ENCODE results near the gene DCAF16. TPM values are rescaled to one million over a fixed set of nuclear protein-coding genes. Genes with fewer than 3 reads are reported as not detected.

The DCAF16 gene
- total and polyA plus RNA-seq, 2 donors (not counting 3 experiments of a cell fraction or from before 2014, with no cell fraction given), result 13.8 to 35.0 TPM

- Histone ChIP-seq H3K27ac (ENCODE audit: insufficient read depth, low read depth, low read length) (peak overlapping the region; percentile 68), H3K36me3 (ENCODE audit: control insufficient read depth in 2 of 2, extremely low read depth in 1 of 2, insufficient read depth in 2 of 2, low read length in 2 of 2) (peaks cover 0 to 7% of the 10 kb centered on the region in 2 experiments), H3K4me3 (replicated peaks in 1 of 3; ENCODE audit: insufficient read depth in 1 of 3, low read depth in 1 of 3, low read length in 3 of 3) (peak overlapping the region; percentile 67 to 97 (median 86)), H3K9me3 (replicated peaks; ENCODE audit: control insufficient read depth, insufficient read depth, low read length) (no peaks in the 10 kb centered on the region), H3K4me2 (ENCODE audit: insufficient read depth, low read length) (peak overlapping the region; percentile 97), H4K20me1 (replicated peaks; ENCODE audit: control insufficient read depth, extremely low read depth, insufficient read depth, low read length) (peaks cover 2% of the 10 kb centered on the region), H3K79me2 (ENCODE audit: control insufficient read depth, insufficient read depth, low read length) (peaks cover 96% of the 10 kb centered on the region), H3K9me1 (replicated peaks; ENCODE audit: control insufficient read depth, extremely low read depth, insufficient read depth, low read length) (no peaks in the 10 kb centered on the region), H2AFZ (ENCODE audit: low read depth, low read length) (peak overlapping the region; percentile 94), H3K4me1 (ENCODE audit: control insufficient read depth, extremely low read depth, insufficient read depth, low read length) (peaks cover 45% of the 10 kb centered on the region), H3K9ac (replicated peaks; ENCODE audit: extremely low read depth, insufficient read depth, low read length) (peak overlapping the region; percentile 92), H3K27me3 (ENCODE audit: control insufficient read depth in 2 of 2, insufficient read depth in 2 of 2, low read length in 2 of 2) (no peaks in the 10 kb centered on the region)
- intact Hi-C loops (cut with micrococcal nuclease), result loop anchor here (2.0 to 5.0 kb wide), 4 partner anchors 174 to 721 kb away; no protein-coding TSS in a partner anchor
- BruUV-seq (replicated peaks), result no TSS peak
- dilution Hi-C loops (cut with MboI; ENCODE audit: extremely low pct_ligation_motif_present, low sequenced_read_pairs), result no loop called here
- ChIA-PET CTCF (interaction anchor here (1.0 to 5.2 kb wide), 5 partner anchors 10 to 723 kb away, joined by 3 to 50 read pairs (median 3); partner anchors contain the start of gene MED28), POLR2A (no interaction called here)
- FAIRE-seq (no peak), DNase-seq (ENCODE audit: low read depth, low spot score) (no peak)
- TF ChIP-seq POLR2AphosphoS5 (IDR thresholded peaks at IDR 0.05; ENCODE audit: insufficient read depth, low read depth, low read length), result no peak
- TF ChIP-seq EZH2 (IDR thresholded peaks at IDR 0.05; ENCODE audit: borderline replicate concordance, low read depth, low read length, severe bottlenecking), result no peak
- no peak for TF ChIP-seq MAX (IDR thresholded peaks at IDR 0.05; ENCODE audit: insufficient read depth, insufficient read length)
- TF ChIP-seq JUN (IDR thresholded peaks at IDR 0.05; ENCODE audit: borderline replicate concordance, insufficient read depth, insufficient read length, low read depth), result no peak
- no peak for TF ChIP-seq FOS (IDR thresholded peaks at IDR 0.05; ENCODE audit: borderline replicate concordance, insufficient read depth, low read length)
- no peak for TF ChIP-seq MYC (IDR thresholded peaks at IDR 0.05; ENCODE audit: low read depth, low read length)
- no peak for TF ChIP-seq CTCF (IDR thresholded peaks at IDR 0.05; ENCODE audit: extremely low read depth in 1 of 2, insufficient read depth in 1 of 2, low read depth in 1 of 2, low read length in 2 of 2)
- TF ChIP-seq GATA2 (IDR thresholded peaks at IDR 0.05; ENCODE audit: insufficient read depth, insufficient read length, low read depth, low read length), result no peak
- no peak for TF ChIP-seq POLR2A (IDR thresholded peaks at IDR 0.05; ENCODE audit: low read depth, low read length)
Measured at GRCh38 chr4:17811078-17811603, 584 bp upstream of the DCAF16 start.

Measured in endothelial cell of umbilical vein (primary cell).